Cardiac fibroblast (primary cell): ENCODE measurements around the gene PHYH.

Experiments used
- DNase-seq, 2 donors: peaks; one replicate each; pipeline versions ENCODE4 v3.0.0 to v3.0.0-alpha.2; 2010; ENCODE audit warnings: low read depth in 2 of 2
- H3K4me3 ChIP-seq, 2 donors: replicated peaks in 1 of 2; 1 replicate in 1 of 2; 2 replicates in 1 of 2; pipeline ENCODE4 v1.5.1; 2011; ENCODE audit warnings: low read depth in 2 of 2, low read length in 2 of 2, mild to moderate bottlenecking in 2 of 2, moderate library complexity in 1 of 2
- CTCF ChIP-seq: IDR thresholded peaks from one replicate; pipeline ENCODE4 v1.5.1; 2011; ENCODE audit warnings: low read depth, mild to moderate bottlenecking, low read length, inconsistent platforms

The PHYH gene

GRCh38 chr10:13272164-13272571 is 27.7 kb downstream of the PHYH start:
- no peak for TF ChIP-seq CTCF
- DNase-seq, result peak; percentile 22 to 74
- H3K4me3 ChIP-seq, result no peak overlapping the region

GRCh38 chr10:13271552-13272163 is 28.2 kb downstream of the PHYH start:
- TF ChIP-seq CTCF, result peak; percentile 59

GRCh38 chr10:13270877-13271551 is 28.9 kb downstream of the PHYH start:
- peak; percentile 39 to 56 for DNase-seq
- TF ChIP-seq CTCF, result no peak
- H3K4me3 ChIP-seq, result no peak overlapping the region

More at GRCh38 chr10:13271552-13272163, 28.2 kb downstream of the PHYH start:
- H3K4me3 ChIP-seq, result no peak overlapping the region
- peak; percentile 16 to 32 for DNase-seq

GRCh38 chr10:13268841-13269240 is 31.0 kb downstream of the PHYH start:
- TF ChIP-seq CTCF, result no peak
- no peak overlapping the region for H3K4me3 ChIP-seq
- peak in 1 of 2 donors; percentile 22 for DNase-seq

- H3K4me3 ChIP-seq, result no peak overlapping the region
- DNase-seq, result no peak
- TF ChIP-seq CTCF, result no peak
Measured at GRCh38 chr10:13268310-13268709, 31.6 kb downstream of the PHYH start.

GRCh38 chr10:13263591-13263990 is 36.3 kb downstream of the PHYH start:
- H3K4me3 ChIP-seq, result no peak overlapping the region
- no peak for TF ChIP-seq CTCF
- DNase-seq, result no peak
